VCaP (cell line): ENCODE results near the gene FOXA1.

Experiments
- H3K27ac ChIP-seq: fragments of 450-650 bp; 2 replicates; pipeline ENCODE4 v1.5.1; 2017
- CTCF ChIP-seq: fragments of 450-650 bp; conservative IDR thresholded peaks from 2 replicates; pipeline ENCODE4 v1.5.1; 2017; ENCODE audit warnings: mild to moderate bottlenecking, moderate library complexity

FOXA1 gene

GRCh38 chr14:37595809-37596621 lies 966 bp upstream of the FOXA1 start:
- TF ChIP-seq CTCF: no peak

GRCh38 chr14:37594238-37594970 lies 645 bp downstream of the FOXA1 start:
- H3K27ac ChIP-seq: peak overlapping the region; percentile 100
- TF ChIP-seq CTCF: peak; percentile 85

More at GRCh38 chr14:37595809-37596621, 966 bp upstream of the FOXA1 start:
- H3K27ac ChIP-seq: peak overlapping the region; percentile 100

- peak overlapping the region; percentile 100 for H3K27ac ChIP-seq
- no peak for TF ChIP-seq CTCF
Observed at GRCh38 chr14:37593511-37594237, 1.4 kb downstream of the FOXA1 start.

GRCh38 chr14:37592482-37593408 lies 2.3 kb downstream of the FOXA1 start:
- peak overlapping the region; percentile 100 for H3K27ac ChIP-seq
- no peak for TF ChIP-seq CTCF

GRCh38 chr14:37591941-37592481 lies 3.0 kb downstream of the FOXA1 start:
- peak; percentile 38 for TF ChIP-seq CTCF
- peak overlapping the region; percentile 100 for H3K27ac ChIP-seq

- TF ChIP-seq CTCF: peak; percentile 71
- H3K27ac ChIP-seq: peak overlapping the region; percentile 100
Observed at GRCh38 chr14:37591311-37591940, 3.6 kb downstream of the FOXA1 start.
